ENCODE results near the gene SOCS3.

SOCS3 gene

DNA sequence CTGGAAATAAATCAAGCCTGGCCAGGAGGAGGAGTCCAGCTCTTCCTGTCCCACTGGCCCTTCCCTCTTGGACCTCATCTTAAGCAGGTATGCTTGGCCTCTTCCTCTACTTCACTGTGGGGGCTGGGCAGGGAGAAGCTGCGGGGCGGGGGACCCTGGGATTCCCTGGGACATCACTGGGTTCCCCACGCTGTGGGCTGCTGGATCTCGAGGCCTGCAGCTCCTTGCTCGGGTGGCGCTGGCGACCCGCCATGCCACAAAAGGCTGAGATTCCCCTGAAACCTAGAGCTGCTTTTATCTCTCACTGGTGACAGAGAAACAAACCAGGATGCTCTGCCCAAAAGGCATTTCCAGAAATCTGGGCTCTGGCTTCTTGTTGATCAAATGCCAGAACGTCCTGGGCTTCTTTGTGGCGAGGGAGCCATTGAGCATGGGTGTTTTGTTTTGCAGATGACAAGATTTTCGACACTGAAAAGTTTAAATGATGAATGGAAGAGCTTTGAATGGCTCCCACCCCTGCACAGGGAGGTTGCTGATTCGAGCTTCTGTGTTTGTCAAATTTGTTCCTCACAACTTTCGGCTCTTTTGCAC is 10.0 kb upstream of the SOCS3 start:
- no peaks in the 10 kb centered on the region for H3K9me2 ChIP-seq (ENCODE audit: low read depth, low read length)
- H3K27ac ChIP-seq (ENCODE audit: low read depth, low read length, poor library complexity, severe bottlenecking) = no peak overlapping the region
- no peaks in the 10 kb centered on the region for H3K9me3 ChIP-seq (ENCODE audit: low read length)
- H3K4me2 ChIP-seq (ENCODE audit: low read length) = no peak overlapping the region
- H3K36me3 ChIP-seq (ENCODE audit: insufficient read depth, low read length) = no peaks in the 10 kb centered on the region
- H3K4me1 ChIP-seq (ENCODE audit: insufficient read depth, low read length, severe bottlenecking) = no peaks in the 10 kb centered on the region
- no peaks in the 10 kb centered on the region for H3F3A ChIP-seq (ENCODE audit: insufficient read depth, low read length)
- H3K27me3 ChIP-seq (ENCODE audit: insufficient read depth, low read length) = peaks cover 16% of the 10 kb centered on the region
- no peak overlapping the region for H3K9ac ChIP-seq (ENCODE audit: low read length)
- H4K20me1 ChIP-seq (ENCODE audit: insufficient read depth, low read length) = no peaks in the 10 kb centered on the region
- no peak overlapping the region for H3K4me3 ChIP-seq (ENCODE audit: low read depth, low read length, poor library complexity, severe bottlenecking)
- H2AFZ ChIP-seq (ENCODE audit: low read length) = no peak overlapping the region
- TF ChIP-seq, protein P1, sequence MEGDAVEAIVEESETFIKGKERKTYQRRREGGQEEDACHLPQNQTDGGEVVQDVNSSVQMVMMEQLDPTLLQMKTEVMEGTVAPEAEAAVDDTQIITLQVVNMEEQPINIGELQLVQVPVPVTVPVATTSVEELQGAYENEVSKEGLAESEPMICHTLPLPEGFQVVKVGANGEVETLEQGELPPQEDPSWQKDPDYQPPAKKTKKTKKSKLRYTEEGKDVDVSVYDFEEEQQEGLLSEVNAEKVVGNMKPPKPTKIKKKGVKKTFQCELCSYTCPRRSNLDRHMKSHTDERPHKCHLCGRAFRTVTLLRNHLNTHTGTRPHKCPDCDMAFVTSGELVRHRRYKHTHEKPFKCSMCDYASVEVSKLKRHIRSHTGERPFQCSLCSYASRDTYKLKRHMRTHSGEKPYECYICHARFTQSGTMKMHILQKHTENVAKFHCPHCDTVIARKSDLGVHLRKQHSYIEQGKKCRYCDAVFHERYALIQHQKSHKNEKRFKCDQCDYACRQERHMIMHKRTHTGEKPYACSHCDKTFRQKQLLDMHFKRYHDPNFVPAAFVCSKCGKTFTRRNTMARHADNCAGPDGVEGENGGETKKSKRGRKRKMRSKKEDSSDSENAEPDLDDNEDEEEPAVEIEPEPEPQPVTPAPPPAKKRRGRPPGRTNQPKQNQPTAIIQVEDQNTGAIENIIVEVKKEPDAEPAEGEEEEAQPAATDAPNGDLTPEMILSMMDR (IDR thresholded peaks at IDR 0.05; ENCODE audit: low read length) = no peak
- TF ChIP-seq EZH2 (IDR thresholded peaks at IDR 0.05; ENCODE audit: borderline replicate concordance, low read length) = no peak
- no peaks in the 10 kb centered on the region for H3K79me2 ChIP-seq (ENCODE audit: insufficient read depth, low read length)

DNA sequence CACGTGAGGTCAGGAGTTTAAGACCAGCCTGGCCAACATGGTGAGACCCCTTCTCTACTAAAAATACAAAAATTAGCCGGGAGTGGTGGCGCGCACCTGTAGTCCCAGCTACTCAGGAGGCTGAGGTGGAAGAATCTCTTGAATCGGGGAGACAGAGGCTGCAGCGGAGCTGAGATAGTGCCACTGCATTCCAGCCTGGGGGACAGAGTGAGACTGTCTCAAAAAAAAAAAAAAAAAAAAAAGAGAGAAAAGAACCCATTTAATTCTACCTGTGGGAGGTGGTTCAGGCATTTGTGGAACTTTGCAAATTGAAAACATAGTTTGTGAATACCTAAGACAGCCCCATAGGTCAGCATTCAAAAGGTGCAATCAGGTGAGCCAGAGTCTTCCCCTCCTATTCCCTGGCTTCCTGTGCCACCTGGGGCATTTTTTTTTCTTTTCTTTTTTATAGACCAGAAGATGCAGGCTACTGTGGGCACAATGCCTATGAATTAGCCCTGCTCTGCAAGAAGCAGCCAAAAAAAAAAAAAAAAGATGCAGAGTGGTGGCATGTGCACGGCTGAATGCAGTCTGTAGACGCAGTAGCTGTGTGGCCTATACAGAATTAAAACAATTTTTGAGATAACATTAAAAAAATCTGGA is 9.1 kb upstream of the SOCS3 start:
- Histone ChIP-seq H3K9ac (ENCODE audit: low read length) (no peak overlapping the region), H3K9me2 (ENCODE audit: low read depth, low read length) (no peaks in the 10 kb centered on the region), H3K27me3 (ENCODE audit: insufficient read depth, low read length) (peaks cover 18% of the 10 kb centered on the region), H3K9me3 (ENCODE audit: low read length) (no peaks in the 10 kb centered on the region), H3K36me3 (ENCODE audit: insufficient read depth, low read length) (no peaks in the 10 kb centered on the region), H4K20me1 (ENCODE audit: insufficient read depth, low read length) (no peaks in the 10 kb centered on the region), H3K27ac (ENCODE audit: low read depth, low read length, poor library complexity, severe bottlenecking) (no peak overlapping the region), H2AFZ (ENCODE audit: low read length) (no peak overlapping the region), H3K4me2 (ENCODE audit: low read length) (no peak overlapping the region), H3F3A (ENCODE audit: insufficient read depth, low read length) (no peaks in the 10 kb centered on the region), H3K4me3 (ENCODE audit: low read depth, low read length, poor library complexity, severe bottlenecking) (no peak overlapping the region), H3K4me1 (ENCODE audit: insufficient read depth, low read length, severe bottlenecking) (no peaks in the 10 kb centered on the region), H3K79me2 (ENCODE audit: insufficient read depth, low read length) (no peaks in the 10 kb centered on the region)
- TF ChIP-seq, protein P1 (IDR thresholded peaks at IDR 0.05; ENCODE audit: low read length) = no peak
- no peak for TF ChIP-seq EZH2 (IDR thresholded peaks at IDR 0.05; ENCODE audit: borderline replicate concordance, low read length)

DNA sequence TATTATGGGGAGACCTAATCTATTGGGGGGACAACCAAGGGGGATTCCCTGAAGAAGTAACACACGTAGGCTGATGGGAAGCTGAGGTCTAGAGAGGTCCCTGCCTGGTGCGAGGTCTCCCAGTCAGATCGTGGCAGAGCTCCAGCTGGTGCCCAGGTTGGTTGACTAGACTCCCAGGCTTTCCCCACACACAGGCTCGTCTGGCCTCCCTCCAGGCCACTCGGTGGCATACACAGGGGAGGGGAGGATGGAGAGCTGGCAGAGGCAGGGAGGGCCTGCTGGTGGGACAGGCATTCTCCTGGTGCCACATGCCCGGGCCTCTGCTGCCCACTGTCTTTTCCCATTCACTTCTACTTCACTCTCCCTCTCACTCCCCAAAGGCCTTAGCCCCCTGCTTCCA is 8.5 kb upstream of the SOCS3 start:
- no peaks in the 10 kb centered on the region for H4K20me1 ChIP-seq (ENCODE audit: insufficient read depth, low read length)
- H2AFZ ChIP-seq (ENCODE audit: low read length) = no peak overlapping the region
- H3K27ac ChIP-seq (ENCODE audit: low read depth, low read length, poor library complexity, severe bottlenecking) = no peak overlapping the region
- H3K4me1 ChIP-seq (ENCODE audit: insufficient read depth, low read length, severe bottlenecking) = no peaks in the 10 kb centered on the region
- H3K9me2 ChIP-seq (ENCODE audit: low read depth, low read length) = no peaks in the 10 kb centered on the region
- H3K4me2 ChIP-seq (ENCODE audit: low read length) = no peak overlapping the region
- no peaks in the 10 kb centered on the region for H3F3A ChIP-seq (ENCODE audit: insufficient read depth, low read length)
- TF ChIP-seq EZH2 (IDR thresholded peaks at IDR 0.05; ENCODE audit: borderline replicate concordance, low read length) = no peak
- TF ChIP-seq, protein P1 (IDR thresholded peaks at IDR 0.05; ENCODE audit: low read length) = no peak
- H3K79me2 ChIP-seq (ENCODE audit: insufficient read depth, low read length) = no peaks in the 10 kb centered on the region
- no peak overlapping the region for H3K4me3 ChIP-seq (ENCODE audit: low read depth, low read length, poor library complexity, severe bottlenecking)
- no peaks in the 10 kb centered on the region for H3K9me3 ChIP-seq (ENCODE audit: low read length)
- H3K36me3 ChIP-seq (ENCODE audit: insufficient read depth, low read length) = no peaks in the 10 kb centered on the region
- peaks cover 18% of the 10 kb centered on the region for H3K27me3 ChIP-seq (ENCODE audit: insufficient read depth, low read length)
- no peak overlapping the region for H3K9ac ChIP-seq (ENCODE audit: low read length)
